Measurements from ENCODE around the gene LAMC2.
"Not testable (repeated sequence)": the region's sequence is repeated elsewhere in the genome, so short reads cannot be mapped to it uniquely, and the experiment has no call there.

LAMC2 gene

DNA sequence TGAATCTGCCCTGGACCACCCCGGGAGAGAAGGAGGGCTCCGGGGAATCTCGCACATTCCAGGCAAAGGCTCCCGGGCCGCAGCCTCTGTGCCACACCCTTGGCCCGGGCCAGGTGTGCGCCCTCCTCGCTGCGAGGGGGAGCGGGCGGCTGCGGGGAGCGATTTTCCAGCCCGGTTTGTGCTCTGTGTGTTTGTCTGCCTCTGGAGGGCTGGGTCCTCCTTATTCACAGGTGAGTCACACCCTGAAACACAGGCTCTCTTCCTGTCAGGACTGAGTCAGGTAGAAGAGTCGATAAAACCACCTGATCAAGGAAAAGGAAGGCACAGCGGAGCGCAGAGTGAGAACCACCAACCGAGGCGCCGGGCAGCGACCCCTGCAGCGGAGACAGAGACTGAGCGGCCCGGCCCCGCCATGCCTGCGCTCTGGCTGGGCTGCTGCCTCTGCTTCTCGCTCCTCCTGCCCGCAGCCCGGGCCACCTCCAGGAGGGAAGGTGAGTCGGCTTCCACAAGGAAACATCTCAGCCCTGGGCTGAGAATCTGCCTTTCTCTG, at the start of gene LAMC2:
Gene LAMC2, plus strand, starts transcription at position 324 of the 550 bp plus-strand sequence. Its CDS starts 89 bp downstream, at position 413.
- no peak for DNase-seq

DNA sequence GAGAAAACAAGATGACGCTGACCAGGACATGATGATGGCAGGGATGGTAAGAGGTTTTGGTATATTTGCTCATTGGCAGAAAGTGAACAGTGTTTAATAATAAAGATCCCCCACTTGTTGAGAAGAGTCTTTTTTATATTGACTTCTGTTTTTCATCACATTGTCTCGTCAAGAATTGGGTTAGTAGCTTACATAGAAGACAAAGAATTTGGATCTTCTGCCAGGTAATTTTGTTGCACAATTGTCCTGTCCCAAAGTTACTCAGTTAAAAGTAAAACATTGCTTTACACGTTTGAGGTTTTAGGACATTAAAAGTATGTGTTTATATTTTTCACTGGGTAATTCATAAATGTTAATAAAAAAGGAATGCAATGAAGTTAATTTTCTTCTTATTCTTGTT, 48.3 kb upstream of the LAMC2 start:
- DNase-seq = no peak

DNA sequence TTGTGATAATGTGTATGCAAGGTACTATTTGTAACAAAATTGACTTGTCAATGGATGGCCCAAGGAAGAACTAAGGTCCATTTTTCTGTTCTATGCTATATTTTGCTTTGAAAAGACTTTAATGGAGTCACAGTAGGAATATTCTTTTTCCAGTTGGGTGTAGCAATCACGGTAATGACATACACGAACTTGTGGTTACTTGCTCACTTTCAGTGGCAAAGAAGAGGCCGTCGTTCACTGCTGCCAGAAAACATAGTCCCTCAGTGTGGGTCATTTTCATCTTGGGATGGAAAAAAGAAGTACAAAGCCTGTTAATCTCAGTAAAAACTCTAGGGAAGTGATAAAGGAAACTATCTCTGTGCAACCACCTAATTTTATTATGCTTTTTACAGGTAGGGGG, 47.8 kb upstream of the LAMC2 start:
- no peak for DNase-seq

DNA sequence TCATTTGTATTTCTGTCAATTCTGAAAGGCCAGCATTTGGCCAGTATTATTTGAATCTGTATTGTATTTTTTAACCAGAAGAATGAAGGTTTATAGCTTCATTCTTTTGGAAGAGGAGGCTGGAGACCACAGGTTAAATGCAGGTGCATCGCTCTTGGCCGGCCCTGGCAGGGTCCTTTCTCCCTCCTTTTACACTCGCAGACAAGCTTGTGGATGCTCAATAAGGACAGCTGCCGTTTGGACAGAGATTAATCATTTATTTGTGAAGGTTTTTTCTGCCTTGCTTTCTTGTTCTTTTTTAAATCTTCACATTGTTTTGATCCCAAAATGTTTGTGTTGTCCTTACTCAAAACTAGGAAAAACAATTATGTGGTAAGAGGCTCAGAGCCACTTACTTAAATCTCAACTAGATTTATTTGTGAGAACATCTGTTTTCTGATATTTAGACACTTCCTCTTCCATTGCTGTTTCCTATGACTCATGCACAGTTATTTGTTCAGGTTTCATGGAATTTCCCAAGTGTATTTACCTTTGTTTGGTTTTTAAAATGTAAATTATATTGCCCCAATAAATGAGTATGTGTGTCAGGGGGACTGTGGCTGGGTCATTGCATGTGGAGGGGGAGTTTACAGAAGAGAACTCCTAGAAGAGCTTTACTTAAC, 46.7 kb upstream of the LAMC2 start:
- DNase-seq = no peak

DNA sequence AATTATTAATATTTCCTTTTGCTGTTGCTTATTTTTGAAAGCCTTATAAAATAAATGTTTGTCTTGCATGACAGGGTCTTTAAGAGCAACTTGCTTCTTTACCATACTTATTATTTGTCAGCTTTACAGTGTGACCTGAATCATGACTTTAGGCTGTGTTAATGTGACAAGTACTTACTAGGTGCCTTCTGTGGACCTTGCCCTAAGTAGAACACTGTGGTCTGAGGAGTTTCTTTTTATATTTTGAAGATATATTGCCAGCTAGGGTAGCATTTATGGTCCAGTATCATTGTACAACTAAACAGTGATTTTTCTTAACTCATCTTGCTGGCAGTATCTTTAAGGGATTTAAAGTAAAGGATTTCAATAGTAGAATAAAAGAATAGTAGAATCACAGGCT, 45.4 kb upstream of the LAMC2 start:
- DNase-seq = no peak

DNA sequence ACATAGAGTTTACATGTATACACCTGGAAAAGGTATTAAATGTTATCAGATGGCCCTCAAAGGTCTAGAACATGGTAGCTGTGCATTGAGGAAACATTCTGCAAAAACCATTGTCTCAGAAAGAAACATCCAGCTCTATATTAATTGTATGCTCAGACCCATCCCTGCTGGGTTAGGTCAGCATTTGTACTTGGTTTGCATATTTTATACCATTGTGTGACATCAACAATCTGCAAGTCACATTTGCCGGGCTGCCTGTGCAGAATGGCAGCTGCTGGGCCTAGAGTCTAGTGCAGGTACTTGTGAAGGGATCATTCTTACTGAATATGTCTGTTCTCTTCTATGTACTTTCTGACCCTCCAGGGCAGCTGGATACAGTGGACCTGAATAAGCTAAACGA, 43.9 kb upstream of the LAMC2 start:
- no peak for DNase-seq

DNA sequence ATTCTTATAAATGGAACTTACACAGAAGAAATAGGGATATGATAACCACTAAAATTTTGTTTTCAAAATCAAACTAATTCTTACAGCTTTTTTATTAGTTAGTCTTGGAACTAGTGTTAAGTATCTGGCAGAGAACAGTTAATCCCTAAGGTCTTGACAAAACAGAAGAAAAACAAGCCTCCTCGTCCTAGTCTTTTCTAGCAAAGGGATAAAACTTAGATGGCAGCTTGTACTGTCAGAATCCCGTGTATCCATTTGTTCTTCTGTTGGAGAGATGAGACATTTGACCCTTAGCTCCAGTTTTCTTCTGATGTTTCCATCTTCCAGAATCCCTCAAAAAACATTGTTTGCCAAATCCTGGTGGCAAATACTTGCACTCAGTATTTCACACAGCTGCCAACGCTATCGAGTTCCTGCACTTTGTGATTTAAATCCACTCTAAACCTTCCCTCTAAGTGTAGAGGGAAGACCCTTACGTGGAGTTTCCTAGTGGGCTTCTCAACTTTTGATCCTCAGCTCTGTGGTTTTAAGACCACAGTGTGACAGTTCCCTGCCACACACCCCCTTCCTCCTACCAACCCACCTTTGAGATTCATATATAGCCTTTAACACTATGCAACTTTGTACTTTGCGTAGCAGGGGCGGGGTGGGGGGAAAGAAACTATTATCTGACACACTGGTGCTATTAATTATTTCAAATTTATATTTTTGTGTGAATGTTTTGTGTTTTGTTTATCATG, 42.3 kb upstream of the LAMC2 start:
- DNase-seq = no peak

DNA sequence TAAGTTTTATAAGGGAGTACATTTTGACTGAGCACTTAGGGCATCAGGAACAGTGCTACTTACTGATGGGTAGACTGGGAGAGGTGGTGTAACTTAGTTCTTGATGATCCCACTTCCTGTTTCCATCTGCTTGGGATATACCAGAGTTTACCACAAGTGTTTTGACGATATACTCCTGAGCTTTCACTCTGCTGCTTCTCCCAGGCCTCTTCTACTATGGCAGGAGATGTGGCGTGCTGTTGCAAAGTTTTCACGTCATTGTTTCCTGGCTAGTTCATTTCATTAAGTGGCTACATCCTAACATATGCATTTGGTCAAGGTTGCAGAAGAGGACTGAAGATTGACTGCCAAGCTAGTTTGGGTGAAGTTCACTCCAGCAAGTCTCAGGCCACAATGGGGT, 41.3 kb upstream of the LAMC2 start:
- no peak for DNase-seq

DNA sequence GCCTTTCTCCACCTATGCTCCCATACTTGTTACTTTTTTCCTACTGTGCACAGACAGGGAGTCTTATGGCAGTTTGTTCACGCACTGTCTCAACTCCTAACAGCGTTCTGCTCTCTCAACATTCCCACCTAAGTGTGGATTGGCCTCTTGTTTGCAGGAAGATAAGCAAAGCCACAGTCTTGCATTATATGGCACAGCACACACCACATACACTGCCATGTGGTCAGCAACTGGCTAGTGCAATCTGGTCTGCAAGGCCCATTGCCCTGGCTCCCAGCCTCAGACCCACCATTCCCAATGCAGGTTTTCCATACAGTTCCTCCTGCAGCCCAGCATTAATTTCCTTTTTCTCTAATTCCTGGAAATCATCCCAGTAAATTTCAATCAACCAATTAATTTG, 38.3 kb upstream of the LAMC2 start:
- no peak for DNase-seq

DNA sequence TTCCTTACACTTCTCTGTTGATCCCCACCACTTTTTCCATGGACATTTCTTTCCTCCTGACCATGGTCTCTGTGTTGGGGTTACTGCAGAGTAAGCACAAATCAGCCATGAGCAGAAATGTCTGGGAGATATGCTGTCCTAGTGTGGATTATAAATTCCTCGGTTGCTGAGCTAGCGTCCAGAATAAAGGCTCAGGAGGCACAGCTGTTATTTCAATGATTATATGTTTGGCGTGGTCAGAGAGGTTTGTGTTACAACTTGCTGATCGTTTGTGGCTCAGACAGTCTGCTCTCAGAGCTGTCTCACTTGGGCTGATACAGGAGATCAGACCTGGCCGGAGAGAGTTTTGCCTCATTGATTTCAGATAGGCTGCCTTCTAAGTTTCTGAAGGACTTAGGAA, 37.5 kb upstream of the LAMC2 start:
- no peak for DNase-seq

DNA sequence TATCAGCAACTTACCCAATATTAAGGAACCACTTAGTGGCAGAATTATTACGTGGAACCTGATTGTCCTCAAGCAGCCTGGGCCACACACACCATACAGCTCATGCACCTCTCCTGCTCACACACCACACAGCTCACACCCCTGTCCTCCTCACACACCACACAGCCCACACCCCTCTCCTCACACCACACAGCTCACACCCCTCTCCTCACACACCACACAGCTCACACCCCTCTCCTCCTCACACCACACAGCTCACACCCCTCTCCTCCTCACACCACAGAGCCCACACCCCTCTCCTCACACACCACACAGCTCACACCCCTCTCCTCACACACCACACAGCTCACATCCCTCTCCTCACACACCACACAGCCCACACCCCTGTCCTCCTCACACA, 36.8 kb upstream of the LAMC2 start:
- no peak for DNase-seq

DNA sequence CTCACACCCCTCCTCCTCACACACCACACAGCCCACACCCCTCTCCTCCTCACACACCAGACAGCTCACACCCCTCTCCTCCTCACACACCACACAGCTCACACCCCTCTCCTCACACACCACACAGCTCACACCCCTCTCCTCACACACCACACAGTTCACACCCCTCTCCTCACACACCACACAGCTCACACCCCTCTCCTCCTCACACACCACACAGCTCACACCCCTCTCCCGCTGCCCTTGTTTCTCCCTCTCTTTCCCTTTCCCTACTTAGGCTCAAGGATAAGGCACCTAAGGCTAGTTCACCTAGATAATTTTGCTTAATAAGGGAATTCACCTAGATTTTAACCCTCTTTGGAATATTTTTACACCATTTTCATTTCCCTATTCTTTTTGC, 36.0 kb upstream of the LAMC2 start:
- DNase-seq = not testable (repeated sequence)

DNA sequence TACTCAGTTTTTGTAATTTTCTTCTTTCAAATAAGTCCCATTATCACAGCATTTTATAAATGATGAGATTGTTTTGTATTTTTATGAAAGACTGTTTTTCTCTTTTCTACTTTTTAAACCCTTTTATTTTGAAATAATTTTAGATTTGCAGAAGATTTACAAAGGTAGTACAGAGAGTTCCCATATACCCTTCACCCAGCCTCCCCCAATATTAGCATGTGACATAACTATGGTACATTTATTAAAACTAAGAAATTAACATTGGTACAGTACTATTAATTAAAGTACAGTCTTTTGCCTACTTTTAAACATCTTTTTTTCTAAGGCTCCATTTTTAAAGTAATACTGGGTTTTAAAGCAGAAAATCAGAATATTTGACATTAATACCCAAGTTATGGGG, 35.6 kb upstream of the LAMC2 start:
- no peak for DNase-seq

DNA sequence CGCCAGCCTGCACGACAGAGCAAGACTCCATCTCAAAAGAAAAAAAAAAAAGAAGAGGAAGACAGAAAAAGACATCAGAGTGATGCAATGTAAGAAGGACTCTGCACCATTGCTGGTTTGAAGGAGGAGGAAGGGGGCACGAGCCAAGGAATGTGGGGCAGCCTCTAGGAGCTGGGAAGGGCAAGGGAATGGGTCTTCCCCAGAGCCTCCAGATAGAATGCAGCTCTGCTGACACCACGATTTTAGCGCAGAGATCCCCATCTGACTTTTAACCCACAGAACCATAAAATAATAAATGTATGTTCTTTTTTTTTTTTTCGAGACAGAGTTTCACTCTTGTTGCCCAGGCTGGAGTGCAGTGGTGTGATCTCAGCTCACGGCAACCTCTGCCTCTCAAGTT, 33.9 kb upstream of the LAMC2 start:
- DNase-seq = no peak

DNA sequence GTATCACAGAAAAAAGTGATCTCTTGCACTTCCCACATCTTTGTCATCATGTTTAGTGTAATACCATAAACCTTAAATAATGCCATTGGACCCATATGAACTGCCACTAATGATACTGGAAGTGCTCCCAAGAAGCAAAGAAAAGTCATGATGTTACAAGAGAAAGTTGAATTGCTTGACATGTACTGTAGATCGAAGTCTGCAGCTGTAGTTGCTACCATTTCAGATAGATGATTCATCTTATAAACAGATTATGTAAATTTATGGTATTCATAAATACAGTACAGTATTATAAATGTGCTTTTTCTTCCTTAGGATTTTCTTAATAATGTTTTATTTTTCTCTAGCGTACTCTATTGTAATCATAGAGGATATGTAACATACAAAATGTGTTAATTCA, 30.1 kb upstream of the LAMC2 start:
- DNase-seq = no peak

DNA sequence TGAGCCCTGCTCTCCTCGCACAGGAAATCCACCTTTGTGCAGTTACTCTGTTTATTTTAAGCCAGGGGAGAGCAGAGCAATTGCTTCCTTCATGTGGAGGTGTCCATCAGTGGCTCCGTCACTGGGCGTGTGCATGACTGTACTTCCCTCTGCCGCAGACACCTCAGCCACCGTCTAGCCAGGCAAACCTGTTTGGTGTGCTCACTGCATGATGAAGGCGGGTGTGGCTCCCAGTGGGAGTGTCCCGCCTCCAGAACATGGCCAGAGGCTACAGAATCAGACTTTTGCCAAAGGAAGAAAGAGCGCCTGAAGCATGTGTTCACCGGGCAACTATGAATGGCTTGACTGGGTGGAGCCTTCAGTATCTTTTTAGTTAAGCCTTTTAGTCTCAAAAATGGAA, 26.1 kb upstream of the LAMC2 start:
- no peak for DNase-seq

DNA sequence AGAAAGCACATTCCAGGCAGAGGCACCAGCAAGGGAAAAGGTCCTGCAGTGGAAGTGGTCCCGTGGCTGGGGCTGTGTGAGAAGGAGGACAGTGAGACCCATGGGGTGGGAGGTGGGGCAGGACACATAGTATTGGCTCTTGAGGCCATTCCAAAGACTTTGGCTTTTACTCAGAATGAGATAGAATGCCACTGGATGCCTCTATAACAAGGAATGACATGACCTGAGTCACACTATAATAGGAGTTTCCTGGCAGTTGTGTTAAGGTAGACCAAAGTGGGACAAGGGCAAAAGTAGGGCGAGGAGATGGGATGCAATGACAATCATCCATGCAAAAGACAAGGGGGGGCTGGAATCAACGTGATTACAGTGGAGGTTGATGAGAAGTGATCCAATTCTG, 24.7 kb upstream of the LAMC2 start:
- no peak for DNase-seq

DNA sequence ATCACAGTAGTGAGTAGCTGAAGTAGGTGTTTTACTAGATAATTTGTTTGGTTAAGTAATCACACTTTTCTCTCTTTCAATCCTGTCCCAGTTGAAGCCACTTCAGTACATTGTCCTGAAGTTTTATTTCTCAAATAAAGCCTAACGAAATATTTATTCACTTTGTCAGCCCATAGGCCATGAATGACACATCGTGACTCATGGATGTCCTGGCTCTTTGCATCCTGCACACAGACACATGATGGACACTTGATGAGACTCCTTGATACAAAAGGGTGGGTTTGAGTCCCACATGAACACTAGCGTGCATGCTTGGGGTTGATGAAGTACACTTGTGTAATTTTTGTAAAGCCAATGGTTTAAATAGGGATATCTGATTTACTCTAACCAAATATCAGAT, 22.7 kb upstream of the LAMC2 start:
- DNase-seq = no peak

DNA sequence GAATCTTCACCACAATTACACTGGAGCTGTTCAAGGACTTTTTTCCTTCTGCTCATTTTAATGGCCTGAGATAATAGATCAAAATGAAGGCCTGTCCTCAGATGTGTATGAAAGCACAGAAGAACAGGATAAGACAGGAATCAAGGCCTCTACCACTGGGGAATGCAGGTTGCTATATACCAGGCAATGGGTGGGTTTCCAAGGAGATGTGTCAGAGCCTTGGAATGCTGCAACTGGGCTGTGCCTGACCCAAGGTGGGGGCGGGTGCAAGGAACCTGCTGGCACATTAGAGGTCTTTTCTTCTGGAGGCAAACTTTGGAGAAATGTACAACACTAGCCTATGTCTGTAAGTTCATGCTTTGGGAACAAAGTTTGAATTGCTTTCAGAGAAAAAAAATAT, 21.7 kb upstream of the LAMC2 start:
- DNase-seq = no peak

DNA sequence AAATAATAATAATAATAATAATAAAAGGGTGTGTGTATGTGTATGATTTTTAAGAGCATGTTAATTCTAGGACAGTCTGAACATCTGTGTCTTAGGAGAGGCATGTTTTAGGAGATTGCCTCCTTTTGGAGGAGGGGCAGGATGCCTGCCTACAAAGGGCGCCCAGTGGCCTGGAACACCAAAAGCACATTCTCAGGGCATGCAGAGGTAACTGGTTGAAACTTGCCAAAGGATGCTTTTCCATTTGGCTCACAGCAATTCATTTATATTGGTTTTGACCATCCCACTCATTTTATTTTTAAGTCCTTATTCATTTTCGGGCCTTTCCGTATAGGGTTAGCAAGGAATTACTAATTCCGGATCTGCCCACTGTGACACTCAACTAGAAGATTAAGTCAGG, 21.1 kb upstream of the LAMC2 start:
- DNase-seq = no peak

DNA sequence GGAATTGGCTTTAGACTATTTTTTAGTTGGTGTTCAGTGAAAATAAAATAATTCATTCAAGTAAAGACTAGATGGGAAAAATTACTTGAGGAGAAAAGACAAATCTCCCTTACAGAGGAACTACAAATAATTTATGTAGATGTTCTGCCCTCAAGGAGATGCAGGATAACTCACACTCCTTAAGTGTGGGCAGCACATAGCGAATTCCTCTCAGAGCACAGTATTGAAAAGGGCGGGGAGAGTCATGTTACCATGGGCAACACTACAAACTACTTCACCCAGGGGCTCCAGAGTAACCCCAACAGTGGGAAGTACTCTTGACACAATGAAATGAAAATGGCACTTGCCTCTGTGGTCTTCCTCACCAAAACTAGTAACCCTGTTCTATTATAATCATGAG, 20.6 kb upstream of the LAMC2 start:
- DNase-seq = no peak

DNA sequence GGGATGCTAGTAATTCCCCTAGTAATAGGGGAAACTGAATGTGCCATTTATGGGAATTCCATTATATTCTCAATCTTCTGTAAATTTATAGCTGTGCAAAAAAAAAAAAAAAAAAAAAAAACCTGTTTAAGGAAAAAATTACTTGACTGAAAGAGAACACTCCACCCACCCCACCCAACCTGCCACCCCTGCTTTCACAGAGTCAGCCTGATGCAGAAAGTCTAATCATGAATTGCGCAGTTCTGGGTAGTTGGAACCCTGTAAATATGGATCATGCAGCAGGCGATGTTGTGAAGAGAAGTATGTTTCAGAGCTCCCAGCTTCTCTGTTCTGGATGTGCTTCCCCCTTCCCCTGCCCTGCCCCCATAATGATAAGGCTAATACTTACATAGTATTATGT, 19.6 kb upstream of the LAMC2 start:
- no peak for DNase-seq

DNA sequence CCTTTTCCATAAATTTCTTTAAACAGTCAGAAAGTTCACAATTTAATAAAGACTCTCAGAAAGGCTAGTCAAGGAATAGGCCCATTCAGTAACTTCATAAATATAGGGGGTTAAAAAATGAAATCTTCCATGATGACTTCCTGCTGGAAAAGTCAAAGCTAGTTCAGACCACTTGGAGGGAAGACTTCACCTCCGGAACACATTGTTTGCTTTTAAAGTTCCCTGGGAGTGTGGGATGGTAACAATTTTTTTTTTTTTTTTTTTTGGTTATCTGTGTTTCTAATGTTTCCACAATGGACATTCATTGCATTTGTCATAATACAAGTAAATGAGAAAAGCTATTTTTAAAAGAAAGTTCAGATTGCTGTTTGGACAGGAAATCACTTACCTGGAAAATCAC, 18.4 kb upstream of the LAMC2 start:
- no peak for DNase-seq

DNA sequence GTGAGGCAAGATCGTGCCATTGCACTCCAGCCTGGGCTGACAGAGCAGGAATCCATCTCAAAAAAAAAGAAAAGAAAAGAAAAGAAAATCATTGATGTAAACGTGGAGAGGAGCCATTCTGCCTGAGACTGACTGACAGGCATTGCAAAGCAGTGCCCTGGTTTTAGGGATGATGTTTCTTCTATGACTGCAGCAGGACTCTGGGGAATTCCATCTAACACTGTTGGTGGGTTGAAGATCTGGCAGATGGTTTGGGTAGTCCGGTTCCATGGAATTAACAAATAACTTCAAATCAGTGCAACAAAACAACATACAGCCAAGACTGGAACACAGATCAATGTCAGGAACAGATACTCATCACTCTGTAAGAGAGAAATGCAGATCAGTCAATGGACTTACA, 17.8 kb upstream of the LAMC2 start:
- DNase-seq = no peak

DNA sequence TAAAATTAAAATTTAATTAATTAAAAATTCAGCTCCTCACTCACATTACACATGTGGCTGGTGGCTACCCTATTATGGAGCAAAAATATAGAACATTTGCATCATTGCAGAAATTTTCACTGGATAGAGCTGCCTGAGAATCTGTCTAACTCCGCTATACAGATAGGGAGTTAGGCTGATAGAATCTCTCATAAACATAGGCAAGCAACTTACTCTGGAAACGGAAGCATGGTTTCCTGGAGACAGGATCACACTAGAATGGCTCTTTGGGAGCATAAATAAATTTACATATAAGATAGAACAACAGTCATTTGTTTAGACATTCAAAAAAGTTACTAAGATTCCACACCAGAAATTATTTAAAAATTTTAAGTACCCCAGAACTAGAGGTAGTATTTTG, 12.2 kb upstream of the LAMC2 start:
- no peak for DNase-seq
